Mucosa of descending colon (tissue), 3 donors: ENCODE measurements around the gene ADPRHL1. TPM values are rescaled to one million over a fixed set of nuclear protein-coding genes. Genes with fewer than 3 reads are reported as not detected.

Experiments used
- ATAC-seq: fragments of 200-7000 bp; cut with Tn5 transposase; one replicate; pipeline ENCODE4 v1.9.1; 2020; ENCODE audit warnings: mild to moderate bottlenecking, moderate library complexity
- DNase-seq, 3 donors: peaks; one replicate each; pipeline ENCODE4 v3.0.0-alpha.2; 2020
- H3K36me3 ChIP-seq: fragments of 200-600 bp; one replicate; pipeline ENCODE4 v1.8.0; 2021; ENCODE audit warnings: low read depth, mild to moderate bottlenecking
- H3K4me1 ChIP-seq: fragments of 200-600 bp; one replicate; pipeline ENCODE4 v1.8.0; 2021; ENCODE audit warnings: low read depth, mild to moderate bottlenecking
- H3K4me3 ChIP-seq: fragments of 200-600 bp; one replicate; pipeline ENCODE4 v1.8.0; 2021; ENCODE audit warnings: mild to moderate bottlenecking
- H3K9me3 ChIP-seq: fragments of 200-600 bp; one replicate; pipeline ENCODE4 v1.8.0; 2021; ENCODE audit warnings: mild to moderate bottlenecking
- CTCF ChIP-seq: fragments of 200-600 bp; IDR thresholded peaks from one replicate; pipeline ENCODE4 v1.8.0; 2022; ENCODE audit warnings: antibody characterized with exemption, mild to moderate bottlenecking
- intact Hi-C, 2 donors: fragments of 100-400 bp; cut with DNase I in 1 of 2; cut with micrococcal nuclease in 1 of 2; formaldehyde crosslinking; loops; one replicate each; pipeline versions ENCODE4 v1.11.0 to v1.11.1; 2022; cut with DNase I, micrococcal nuclease
- total RNA-seq, 3 donors: library from RNA; stranded (reverse); fragmentation: NEBNext Ultra II Directional in 2 of 3; extraction: Animal tissue kit (Norgen Biotek cat#: 25700) in 2 of 3; gene quantifications; one replicate each; pipeline versions ENCODE4 v1.2.1 to v1.2.4, GENCODE V29; 2021 to 2023
- donor health status: DM: no; HTN: no; CAD: no; lungs with moderate emphysema.
- donor health status: DM: no; HTN: no; CAD: no.
- donor health status: DM: no; HTN: yes; CAD: no.

The ADPRHL1 gene
- total RNA-seq, 3 donors from 2014 or later = 5.1 to 9.2 (median 7.1) TPM

- DNase-seq (no peak), ATAC-seq (no peak)
- Histone ChIP-seq H3K4me3 (no peak overlapping the region), H3K9me3 (no peaks in the 10 kb centered on the region), H3K36me3 (no peaks in the 10 kb centered on the region), H3K4me1 (no peaks in the 10 kb centered on the region)
- TF ChIP-seq CTCF = no peak
- intact Hi-C loops = no loop called here
Measured at GRCh38 chr13:113350938-113351335, 102.4 kb downstream of the ADPRHL1 start.

- Histone ChIP-seq H3K4me3 (no peak overlapping the region), H3K4me1 (no peaks in the 10 kb centered on the region), H3K36me3 (peaks cover 4% of the 10 kb centered on the region), H3K9me3 (no peaks in the 10 kb centered on the region)
- intact Hi-C loops = no loop called here
- ATAC-seq (peak; percentile 17), DNase-seq (no peak)
- no peak for TF ChIP-seq CTCF
Measured at GRCh38 chr13:113350065-113350937, 103.0 kb downstream of the ADPRHL1 start.

Other genes starting within 250 kb of the ADPRHL1 start
- 10 to 100 TPM; 26.8 to 51.6 (median 35.0) TPM for gene PCID2, start 244.8 kb downstream of the ADPRHL1 start, total RNA-seq
- 10 to 100 TPM; 57.2 to 71.8 (median 59.8) TPM for gene CUL4A, start 243.9 kb downstream of the ADPRHL1 start, total RNA-seq
- 100 to 1,000 TPM; 182 to 207 (median 205) TPM for gene LAMP1, start 156.2 kb downstream of the ADPRHL1 start, total RNA-seq
- gene GRTP1, start 89.4 kb downstream of the ADPRHL1 start, total RNA-seq = 10 to 100 TPM; 31.6 to 64.8 (median 43.3) TPM
- gene DCUN1D2, start 37.2 kb upstream of the ADPRHL1 start, total RNA-seq = 10 to 100 TPM; 17.7 to 32.4 (median 22.6) TPM
- gene TFDP1, start 131.3 kb upstream of the ADPRHL1 start, total RNA-seq = 10 to 100 TPM; 52.7 to 66.4 (median 54.3) TPM
- gene ATP4B, start 204.7 kb upstream of the ADPRHL1 start, total RNA-seq = under 1 TPM in 1 of 3 donors, not detected in 2; 0.19 TPM
- gene GRK1, start 213.7 kb upstream of the ADPRHL1 start, total RNA-seq = under 1 TPM; 0.09 to 0.19 (median 0.09) TPM